GM19099 (cell line): ENCODE results near the gene DLX3.

Experiments used
- POLR2A ChIP-seq: IDR thresholded peaks from 3 replicates; pipeline ENCODE4 v1.6.1; 2011; ENCODE audit warnings: low read depth; ENCODE audit not compliant: insufficient read length; ENCODE audit errors: extremely low read depth

The DLX3 gene

GRCh38 chr17:49989518-49989880, 5.5 kb downstream of the DLX3 start:
- TF ChIP-seq POLR2A, result no peak

GRCh38 chr17:49987681-49988441, 7.2 kb downstream of the DLX3 start:
- no peak for TF ChIP-seq POLR2A

- no peak for TF ChIP-seq POLR2A
Measured at GRCh38 chr17:49987290-49987585, 7.8 kb downstream of the DLX3 start.

GRCh38 chr17:49986396-49987289, 8.4 kb downstream of the DLX3 start:
- no peak for TF ChIP-seq POLR2A

GRCh38 chr17:49985310-49985990, 9.6 kb downstream of the DLX3 start:
- TF ChIP-seq POLR2A, result no peak

- TF ChIP-seq POLR2A, result no peak
Measured at GRCh38 chr17:49984776-49985175, 10.2 kb downstream of the DLX3 start.

GRCh38 chr17:49984283-49984682, 10.7 kb downstream of the DLX3 start:
- TF ChIP-seq POLR2A, result no peak

- no peak for TF ChIP-seq POLR2A
Measured at GRCh38 chr17:49980703-49981197, 14.3 kb downstream of the DLX3 start.

GRCh38 chr17:49979748-49980479, 15.1 kb downstream of the DLX3 start:
- TF ChIP-seq POLR2A, result no peak

GRCh38 chr17:49978501-49978900, 16.5 kb downstream of the DLX3 start:
- no peak for TF ChIP-seq POLR2A

- no peak for TF ChIP-seq POLR2A
Measured at GRCh38 chr17:49977463-49978389, 17.3 kb downstream of the DLX3 start.

GRCh38 chr17:49976828-49977202, 18.2 kb downstream of the DLX3 start:
- no peak for TF ChIP-seq POLR2A

GRCh38 chr17:49976163-49976827, 18.7 kb downstream of the DLX3 start:
- TF ChIP-seq POLR2A, result no peak

- no peak for TF ChIP-seq POLR2A
Measured at GRCh38 chr17:49975531-49975930, 19.5 kb downstream of the DLX3 start.

GRCh38 chr17:49973271-49973615, 21.8 kb downstream of the DLX3 start:
- TF ChIP-seq POLR2A, result no peak
